GM12892 (cell line): ENCODE measurements around the gene PPIL1. TPM values are rescaled to one million over a fixed set of nuclear protein-coding genes. Genes with fewer than 3 reads are reported as not detected.

Experiments
- DNase-seq: peaks from one replicate; pipeline ENCODE4 v3.0.0; 2011; ENCODE audit not compliant: insufficient read length
- FAIRE-seq: peaks from 2 replicates; lab custom pipeline; 2011; peaks lifted over from hg19 to GRCh38; lab: Jason Lieb, UNC
- POLR2A ChIP-seq: IDR thresholded peaks from 2 replicates; pipeline ENCODE4 v1.6.1; 2011; ENCODE audit warnings: low read depth, low read length, control low read depth
- POLR2AphosphoS5 ChIP-seq: IDR thresholded peaks from 2 replicates; pipeline ENCODE4 v1.6.1; 2011; ENCODE audit warnings: low read depth, low read length, control low read depth
- TAF1 ChIP-seq: IDR thresholded peaks from 2 replicates; pipeline ENCODE4 v1.6.1; 2011; ENCODE audit warnings: low read depth, mild to moderate bottlenecking, control low read depth, low read length, borderline replicate concordance
- polyA plus RNA-seq: library from polyadenylated mRNA; unstranded; fragments of >200 nt; gene quantifications from one replicate; pipeline ENCODE4 v1.2.1, GENCODE V29; 2012; ENCODE audit warnings: missing spikeins, inconsistent platforms; ENCODE audit not compliant: missing spikeins

Gene PPIL1
- polyA plus RNA-seq, result 43.6 TPM

DNA sequence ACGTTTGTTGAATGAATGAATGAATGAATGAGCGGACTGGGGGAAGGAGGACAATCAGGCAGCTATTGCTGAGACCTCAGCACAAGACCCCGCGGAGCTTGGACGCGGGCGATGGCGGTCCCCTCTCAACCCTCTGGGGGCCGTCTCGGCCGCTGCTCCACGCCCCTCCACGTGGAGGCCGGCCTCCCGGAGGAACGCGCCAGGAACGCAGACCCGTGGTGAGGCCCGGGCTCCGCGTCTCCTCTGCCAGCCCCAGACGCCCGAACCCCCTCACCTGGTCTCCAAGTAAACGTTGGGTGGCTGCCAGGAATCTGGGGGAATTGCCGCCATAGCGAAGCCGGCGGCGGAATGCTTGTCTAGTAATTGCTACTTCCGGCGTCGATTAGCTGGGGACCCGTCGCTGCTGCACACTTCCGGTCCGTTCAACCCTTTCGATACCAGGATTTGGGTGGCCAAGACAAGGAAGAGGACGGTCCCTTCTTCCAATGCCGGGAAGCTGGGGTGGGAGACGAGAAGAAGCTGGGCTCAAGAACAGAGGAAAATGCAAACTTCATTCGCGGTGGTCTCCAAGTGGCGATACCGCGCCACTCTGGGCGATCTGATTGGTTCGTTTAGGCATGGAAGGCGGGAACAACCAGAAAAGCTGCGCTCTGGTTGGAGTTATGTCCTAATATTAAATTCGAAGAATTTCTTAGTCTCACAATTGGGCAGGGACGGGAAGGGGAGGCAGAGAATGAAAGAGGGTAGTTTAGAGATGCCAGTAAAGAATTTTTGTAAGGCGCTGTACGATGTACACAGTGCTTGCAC lies at the start of gene PPIL1:
TSS of gene PPIL1 (minus strand) at position 361 of the 807 bp plus-strand sequence. CDS start at position 330, 31 bp downstream.
- FAIRE-seq (peak; percentile 96), DNase-seq (peak; percentile 74)
- TF ChIP-seq POLR2A (peak; percentile 73), TAF1 (peak; percentile 84), POLR2AphosphoS5 (peak; percentile 78)

DNA sequence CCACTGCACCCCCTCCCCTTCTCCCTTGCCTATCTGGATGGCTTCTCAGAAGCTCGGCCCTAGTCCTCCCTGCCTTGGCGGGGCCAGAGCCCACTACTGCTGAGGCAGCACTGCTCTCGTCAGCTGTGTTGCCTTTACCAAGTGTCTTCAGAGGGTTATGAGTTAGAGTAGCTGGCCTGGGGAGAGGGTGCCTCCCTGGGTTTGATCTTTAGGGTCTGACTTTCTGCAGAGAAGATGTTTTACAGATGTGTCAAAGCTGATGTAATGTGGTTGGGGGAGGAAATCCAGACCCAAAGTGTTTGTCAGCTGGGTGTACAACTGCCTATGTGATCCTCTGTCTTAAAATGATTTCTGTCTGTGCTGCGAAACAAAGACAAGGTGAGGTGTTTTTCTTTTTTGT lies 49.5 kb upstream of the PPIL1 start:
- DNase-seq, result no peak
- no peak for TF ChIP-seq TAF1
- TF ChIP-seq POLR2AphosphoS5, result no peak
- TF ChIP-seq POLR2A, result no peak

DNA sequence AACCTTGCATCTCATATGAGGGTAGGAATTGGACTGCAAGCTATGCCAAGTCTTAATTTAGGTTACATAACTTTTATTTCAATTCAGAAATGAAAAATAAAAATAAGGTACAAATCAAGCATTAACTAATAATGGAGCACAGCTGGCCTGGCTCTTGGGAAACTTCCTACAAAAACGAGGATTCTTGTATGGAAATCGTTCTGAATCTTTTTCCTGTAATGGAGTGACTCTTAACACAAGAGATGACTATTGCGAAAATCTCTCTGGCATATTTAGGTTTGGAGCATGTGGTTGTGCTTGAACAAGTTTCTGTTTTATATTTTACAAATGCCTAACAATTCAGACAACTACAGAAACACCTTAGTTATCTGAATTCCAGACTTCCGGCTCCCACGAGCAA lies 45.9 kb upstream of the PPIL1 start:
- FAIRE-seq (no peak), DNase-seq (no peak)
- TF ChIP-seq POLR2AphosphoS5 (no peak), POLR2A (no peak), TAF1 (no peak)

More for the DNA sequence above, 49.5 kb upstream of the PPIL1 start:
- no peak for FAIRE-seq

DNA sequence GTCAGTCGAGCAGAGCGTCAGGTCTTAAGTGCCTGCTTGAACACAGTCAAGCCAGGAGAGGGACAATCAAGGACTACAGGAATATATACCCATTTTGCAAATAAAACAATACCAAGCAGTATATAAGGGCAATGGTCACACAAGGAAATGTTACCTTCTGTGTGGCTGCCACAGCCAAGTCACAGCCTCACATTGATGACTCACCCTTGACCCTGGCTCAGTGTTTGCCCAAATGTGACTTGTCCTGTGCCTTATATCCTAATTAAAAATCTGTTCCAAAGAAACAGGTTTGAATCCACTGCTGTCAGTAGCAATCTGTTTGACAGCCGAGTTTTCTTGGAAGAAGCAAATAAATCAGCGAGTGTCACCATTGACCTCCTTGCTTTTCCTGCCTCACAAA lies 45.4 kb upstream of the PPIL1 start:
- DNase-seq (no peak), FAIRE-seq (no peak)
- TF ChIP-seq POLR2A, result no peak
- no peak for TF ChIP-seq TAF1
- TF ChIP-seq POLR2AphosphoS5, result no peak

DNA sequence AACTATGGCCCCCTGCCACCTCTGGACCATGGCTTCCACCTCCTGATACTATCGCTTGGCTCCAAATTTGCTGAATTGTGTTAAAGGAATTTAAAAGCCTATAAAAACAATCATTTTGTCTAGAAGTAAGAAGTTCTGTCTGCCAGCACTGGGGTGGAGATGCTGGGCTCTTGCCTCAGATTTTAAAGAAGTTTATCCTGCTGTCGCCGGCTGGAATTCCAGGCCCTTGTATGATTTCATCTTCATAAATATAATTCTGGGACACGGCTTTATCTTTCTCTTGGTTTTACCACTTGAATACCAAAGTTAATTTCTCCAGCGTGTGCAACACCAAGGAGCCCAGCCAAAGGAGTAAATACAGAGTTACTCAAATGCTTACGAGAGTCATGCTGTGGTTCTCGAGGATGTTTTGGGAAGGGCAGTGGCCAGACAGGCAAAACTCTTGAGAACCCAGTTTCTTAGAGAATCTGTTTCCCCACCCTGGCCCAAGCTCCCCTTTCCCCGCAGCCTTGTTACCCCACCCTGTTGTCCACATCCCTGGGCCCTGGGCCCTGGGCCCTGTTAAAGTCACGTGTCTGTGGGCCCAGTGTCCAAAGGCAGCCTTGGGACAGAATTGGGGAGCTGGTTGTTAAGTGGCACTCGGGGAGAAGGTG lies 43.1 kb upstream of the PPIL1 start:
- TF ChIP-seq POLR2A (no peak), TAF1 (no peak), POLR2AphosphoS5 (no peak)
- no peak for DNase-seq
- no peak for FAIRE-seq

DNA sequence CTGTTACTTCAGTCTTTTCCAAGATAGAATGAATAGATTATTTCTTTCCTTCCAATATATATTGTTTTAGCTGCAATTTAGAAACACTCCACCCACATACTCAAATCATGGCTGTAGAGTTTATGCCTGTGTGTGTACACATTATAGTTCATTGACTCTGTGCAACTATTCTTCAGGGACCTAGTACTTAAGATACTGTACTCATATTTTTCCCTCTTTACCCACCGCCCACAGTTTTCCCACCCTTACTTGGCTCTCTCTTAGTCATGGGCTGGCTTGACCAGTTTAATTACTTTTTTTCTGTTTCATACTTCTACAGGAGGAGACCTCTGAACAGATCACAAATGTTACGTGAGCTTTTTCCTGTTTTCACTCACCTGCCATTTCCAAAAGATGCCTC lies 41.5 kb upstream of the PPIL1 start:
- DNase-seq, result no peak
- no peak for FAIRE-seq
- TF ChIP-seq POLR2AphosphoS5 (no peak), TAF1 (no peak), POLR2A (no peak)

DNA sequence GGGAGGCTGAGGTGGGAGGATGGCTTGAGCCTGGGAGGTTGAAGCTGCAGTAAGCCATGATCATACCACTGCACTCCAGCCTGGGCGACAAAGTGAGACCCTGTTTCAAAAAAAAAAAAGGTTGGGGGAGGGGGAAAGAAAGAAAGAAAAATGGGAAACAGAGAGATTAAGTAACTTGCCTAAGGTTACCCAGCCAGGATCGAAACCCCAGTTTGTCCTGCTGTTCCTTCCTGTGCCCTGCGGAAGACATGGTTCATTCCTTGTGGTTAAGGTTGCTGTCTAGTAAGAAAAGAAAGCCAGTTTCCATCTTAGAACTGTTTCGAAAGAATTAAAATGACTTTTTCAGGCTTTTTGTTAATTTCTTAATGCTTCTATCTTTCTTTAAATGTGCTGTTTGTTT lies 41.0 kb upstream of the PPIL1 start:
- FAIRE-seq (no peak), DNase-seq (no peak)
- TF ChIP-seq POLR2A (no peak), TAF1 (no peak), POLR2AphosphoS5 (no peak)

DNA sequence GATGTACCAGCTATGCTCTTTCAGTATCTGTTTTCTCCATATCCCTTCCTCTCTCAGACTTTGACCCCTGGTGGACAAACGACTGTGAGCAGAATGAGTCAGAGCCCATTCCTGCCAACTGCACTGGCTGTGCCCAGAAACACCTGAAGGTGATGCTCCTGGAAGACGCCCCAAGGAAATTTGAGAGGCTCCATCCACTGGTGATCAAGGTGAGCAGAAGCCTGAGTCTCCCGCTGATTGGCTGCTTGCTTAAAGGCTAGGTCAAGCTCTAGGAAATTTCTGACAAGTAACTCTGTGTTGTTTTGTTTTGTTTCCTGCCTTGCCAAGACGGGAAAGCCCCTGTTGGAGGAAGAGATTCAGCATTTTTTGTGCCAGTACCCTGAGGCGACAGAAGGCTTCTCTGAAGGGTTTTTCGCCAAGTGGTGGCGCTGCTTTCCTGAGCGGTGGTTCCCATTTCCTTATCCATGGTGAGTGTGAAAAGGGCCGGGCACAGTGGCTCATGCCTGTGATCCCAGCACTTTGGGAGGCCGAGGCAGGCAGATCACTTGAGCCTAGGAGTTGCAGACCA lies 39.7 kb upstream of the PPIL1 start:
- no peak for DNase-seq
- FAIRE-seq, result no peak
- TF ChIP-seq POLR2AphosphoS5 (no peak), POLR2A (no peak)

DNA sequence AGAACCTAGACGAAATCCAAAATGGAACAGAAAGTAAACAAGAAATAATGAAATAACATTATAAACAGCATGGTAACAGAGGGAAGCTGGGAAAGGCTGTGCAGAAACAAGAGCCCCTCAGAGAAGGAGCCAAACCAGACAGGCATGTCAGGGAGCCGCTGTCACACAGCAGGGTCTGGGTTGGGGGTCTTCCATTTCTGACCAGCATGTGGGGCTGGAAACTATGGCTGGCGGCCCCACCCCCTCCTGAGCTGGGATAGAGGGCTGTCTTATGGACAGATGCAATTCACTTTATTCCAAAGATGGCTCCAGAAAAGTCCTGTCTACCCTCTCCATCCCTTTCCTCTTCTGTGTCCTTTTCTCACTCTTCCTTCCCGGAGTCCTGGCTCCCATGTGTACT lies 38.5 kb upstream of the PPIL1 start:
- DNase-seq, result no peak
- no peak for FAIRE-seq
- TF ChIP-seq POLR2A (no peak), POLR2AphosphoS5 (no peak), TAF1 (no peak)

DNA sequence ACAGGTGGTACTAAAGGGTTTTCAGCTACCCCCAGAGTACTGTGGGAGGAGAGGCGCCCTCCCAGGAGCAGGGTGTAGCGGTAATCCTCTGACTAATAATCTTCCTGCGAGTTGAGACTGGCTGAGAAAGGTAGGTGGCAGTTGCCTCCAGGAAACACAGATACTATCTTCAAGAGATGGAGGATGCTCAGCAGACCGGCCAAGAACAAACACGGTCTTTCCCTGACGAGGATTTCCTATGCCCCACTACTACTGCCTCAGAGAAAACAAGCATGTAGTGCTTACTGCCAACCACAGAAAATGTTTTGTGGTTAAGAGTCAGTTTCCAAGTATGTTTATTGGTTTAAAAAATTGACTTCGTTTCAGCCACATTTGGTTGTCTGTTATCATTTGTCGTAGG lies 38.0 kb upstream of the PPIL1 start:
- peak; percentile 42 for DNase-seq
- no peak for TF ChIP-seq POLR2A
- TF ChIP-seq POLR2AphosphoS5, result no peak
- no peak for TF ChIP-seq TAF1
- peak; percentile 90 for FAIRE-seq

DNA sequence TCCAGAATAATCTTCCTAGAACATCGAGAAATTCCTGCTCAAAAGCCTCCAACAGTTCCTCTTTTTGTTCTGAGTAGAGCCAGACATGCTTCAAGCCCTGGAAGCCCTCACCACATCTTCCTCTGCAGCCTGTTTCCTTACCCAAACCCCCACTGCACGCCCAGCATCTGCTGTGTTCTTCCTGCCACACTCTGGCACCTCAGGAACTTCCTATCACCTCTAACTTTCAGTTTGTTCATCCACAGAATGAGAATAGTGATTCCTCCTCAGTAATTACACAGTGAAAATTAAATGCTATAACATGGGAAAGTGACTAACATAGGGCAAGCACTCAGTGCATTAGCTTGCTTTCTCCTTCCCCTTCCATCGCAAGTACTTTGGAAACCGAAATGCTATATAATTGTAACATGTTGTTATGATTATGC lies 37.4 kb upstream of the PPIL1 start:
- FAIRE-seq, result no peak
- no peak for DNase-seq
- TF ChIP-seq POLR2A (no peak), TAF1 (no peak), POLR2AphosphoS5 (no peak)

DNA sequence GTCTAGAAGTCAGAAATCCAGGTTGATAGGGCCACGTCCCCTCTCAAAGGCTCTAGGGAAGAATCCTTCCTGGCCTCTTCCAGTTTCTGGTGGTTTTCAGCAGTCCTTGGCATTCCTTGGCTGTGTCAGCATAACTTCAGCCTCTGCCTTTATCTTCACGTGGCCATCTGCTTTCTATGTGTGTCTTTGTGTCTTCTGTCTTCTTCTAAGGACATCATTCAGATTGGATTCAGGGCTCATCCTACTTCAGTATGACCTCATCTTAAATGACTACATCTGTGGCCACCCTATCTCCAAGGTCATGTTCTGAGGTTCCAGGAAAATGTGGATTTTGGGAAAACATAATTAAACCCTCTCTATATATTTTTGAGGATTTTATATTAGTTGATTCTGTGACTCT lies 34.1 kb upstream of the PPIL1 start:
- FAIRE-seq (no peak), DNase-seq (no peak)
- no peak for TF ChIP-seq POLR2AphosphoS5
- TF ChIP-seq POLR2A, result no peak
- no peak for TF ChIP-seq TAF1

DNA sequence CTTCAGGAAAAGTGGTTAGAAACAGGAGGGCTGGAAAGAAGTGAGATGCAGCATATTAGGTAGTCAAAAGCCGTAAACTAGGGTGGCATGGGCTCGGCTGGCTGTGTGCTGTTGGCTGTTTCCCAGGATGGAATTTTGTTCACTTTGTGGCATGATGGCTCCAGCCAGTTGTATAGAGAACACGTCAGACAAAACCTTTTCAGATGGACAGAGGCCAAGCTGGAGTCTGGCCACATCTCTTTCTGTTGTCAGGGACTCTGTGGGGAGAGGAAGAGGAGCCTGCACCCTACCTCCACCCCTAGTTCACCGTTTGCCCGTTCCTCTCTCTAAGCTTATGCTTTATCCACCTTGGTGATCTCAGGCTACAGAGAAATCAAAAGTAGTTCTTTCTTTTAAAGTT lies 33.2 kb upstream of the PPIL1 start:
- TF ChIP-seq POLR2AphosphoS5 (no peak), TAF1 (no peak), POLR2A (no peak)
- DNase-seq, result no peak
- FAIRE-seq, result no peak
